GM19324 (cell line): Measurements from ENCODE around the gene ASNS.
"Not testable (repeated sequence)": the region's sequence is repeated elsewhere in the genome, so short reads cannot be mapped to it uniquely, and the experiment has no call there.

Experiments
- ATAC-seq: cut with Tn5 transposase; IDR thresholded peaks from one replicate; pipeline ENCODE4 v1.9.1; 2021; ENCODE audit warnings: mild to moderate bottlenecking, moderate library complexity; ENCODE audit not compliant: unreplicated experiment, low FRiP score

Gene ASNS, protein sequence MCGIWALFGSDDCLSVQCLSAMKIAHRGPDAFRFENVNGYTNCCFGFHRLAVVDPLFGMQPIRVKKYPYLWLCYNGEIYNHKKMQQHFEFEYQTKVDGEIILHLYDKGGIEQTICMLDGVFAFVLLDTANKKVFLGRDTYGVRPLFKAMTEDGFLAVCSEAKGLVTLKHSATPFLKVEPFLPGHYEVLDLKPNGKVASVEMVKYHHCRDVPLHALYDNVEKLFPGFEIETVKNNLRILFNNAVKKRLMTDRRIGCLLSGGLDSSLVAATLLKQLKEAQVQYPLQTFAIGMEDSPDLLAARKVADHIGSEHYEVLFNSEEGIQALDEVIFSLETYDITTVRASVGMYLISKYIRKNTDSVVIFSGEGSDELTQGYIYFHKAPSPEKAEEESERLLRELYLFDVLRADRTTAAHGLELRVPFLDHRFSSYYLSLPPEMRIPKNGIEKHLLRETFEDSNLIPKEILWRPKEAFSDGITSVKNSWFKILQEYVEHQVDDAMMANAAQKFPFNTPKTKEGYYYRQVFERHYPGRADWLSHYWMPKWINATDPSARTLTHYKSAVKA

DNA sequence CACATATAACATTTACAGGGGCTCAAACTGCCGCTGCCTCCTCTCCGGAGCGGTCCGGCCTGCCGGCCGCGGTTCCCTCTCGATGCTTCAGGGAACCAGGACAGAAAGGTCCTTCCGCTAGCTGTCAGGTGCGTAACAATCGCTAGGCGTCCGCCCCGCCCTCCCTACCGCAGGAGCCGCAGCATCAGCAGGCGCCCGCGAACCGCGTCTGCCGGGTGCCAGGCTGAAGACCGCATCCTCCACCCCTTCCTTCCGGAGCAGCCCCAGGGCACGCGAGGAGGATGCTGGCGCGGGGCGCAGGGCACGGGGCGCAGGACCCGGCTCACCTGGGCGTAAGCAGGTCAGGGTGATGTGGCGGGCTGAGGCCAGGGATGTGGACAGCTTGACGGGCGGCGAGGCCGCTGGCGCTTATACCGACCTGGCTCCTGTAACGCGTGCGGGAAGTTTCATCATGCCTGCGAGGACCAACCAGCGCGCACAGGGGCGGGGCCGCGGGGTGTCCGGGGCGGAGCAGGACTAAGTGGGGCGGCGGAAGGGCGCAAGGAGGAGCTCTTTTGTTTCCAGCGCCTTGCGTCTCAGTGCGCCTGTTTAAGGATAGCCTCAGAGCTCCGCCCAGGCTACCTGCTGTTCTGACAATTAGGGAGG is at the start of gene ASNS:
ASNS (minus strand) TSS at position 384 of the 645 bp plus-strand sequence. CDS start 3,252 bp downstream, outside the sequence.
- ATAC-seq: peak; percentile 100

DNA sequence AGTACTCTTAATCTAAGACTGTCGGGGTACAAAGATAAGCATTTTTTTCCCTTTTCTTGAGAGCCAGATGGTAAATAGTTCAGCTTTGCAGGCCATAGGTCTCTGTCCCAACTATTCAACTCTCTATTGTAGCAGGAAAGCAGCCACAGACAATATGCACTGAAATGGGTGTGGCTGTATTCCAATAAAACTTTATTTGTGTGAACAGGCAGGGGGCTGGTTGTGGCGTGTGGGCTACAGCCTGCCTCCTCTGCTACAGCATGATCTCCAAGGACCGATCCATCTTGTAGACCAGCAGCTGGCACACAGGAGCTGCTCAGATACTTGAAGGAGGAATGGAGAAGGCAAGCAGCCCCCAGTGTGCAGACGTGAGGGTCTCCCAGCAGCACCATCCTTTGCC is 49.0 kb upstream of the ASNS start:
- ATAC-seq: not testable (repeated sequence)

DNA sequence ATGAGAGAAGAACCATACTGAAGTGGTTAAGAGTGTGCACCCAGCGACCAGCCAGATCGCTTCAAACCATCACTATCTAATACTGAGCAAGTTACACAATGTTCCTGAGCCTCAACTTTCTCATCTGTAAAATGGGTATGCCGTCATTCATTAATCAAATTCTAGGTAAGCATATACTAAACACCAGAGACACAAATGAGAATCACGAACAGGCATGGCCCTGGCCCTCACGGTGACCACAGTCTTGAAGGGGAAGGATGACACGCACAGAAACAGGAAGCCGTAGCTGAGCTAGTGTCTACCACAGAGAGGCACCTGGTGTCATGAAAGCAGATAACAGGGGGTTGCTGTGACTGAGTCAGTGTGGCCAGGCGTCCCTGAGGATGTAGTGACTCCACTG is 43.1 kb upstream of the ASNS start:
- ATAC-seq: not testable (repeated sequence)

DNA sequence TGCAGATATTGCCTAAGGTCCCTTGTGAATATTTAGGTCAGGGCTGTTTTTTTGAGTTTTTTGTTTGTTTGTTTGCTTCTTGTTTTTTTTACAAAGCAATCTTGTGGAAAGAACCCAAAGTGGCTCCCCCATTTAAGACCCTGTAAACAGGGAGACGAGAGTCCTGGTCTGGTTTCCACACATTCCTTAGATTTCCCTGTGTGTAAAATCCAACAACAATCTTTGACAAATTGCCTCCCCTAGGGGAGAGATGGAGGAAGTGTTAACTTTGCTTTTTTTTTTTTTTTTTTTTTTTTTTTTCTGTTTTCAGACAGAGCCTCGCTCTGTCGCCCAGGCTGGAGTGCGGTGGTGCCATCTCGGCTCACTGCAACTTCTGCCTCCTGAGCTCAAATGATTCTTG is 40.1 kb upstream of the ASNS start:
- not testable (repeated sequence) for ATAC-seq

DNA sequence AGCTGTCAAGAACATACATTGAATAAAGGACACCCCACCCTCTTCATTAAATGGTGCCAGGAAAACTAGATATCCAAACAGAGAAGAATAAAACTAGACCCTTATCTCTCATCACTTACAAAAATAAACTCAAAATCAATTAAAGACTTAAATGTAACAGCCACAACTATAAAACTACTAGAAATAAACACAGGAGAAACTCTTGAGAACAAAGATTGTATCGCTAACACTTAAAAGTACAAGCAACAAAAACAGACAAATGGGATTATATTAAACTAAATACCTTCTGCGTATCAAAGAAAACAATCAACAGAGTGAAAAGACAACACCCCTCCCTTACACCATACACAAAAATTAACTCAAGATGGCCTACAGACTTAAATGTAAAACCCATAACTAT is 24.7 kb upstream of the ASNS start:
- ATAC-seq: not testable (repeated sequence)

DNA sequence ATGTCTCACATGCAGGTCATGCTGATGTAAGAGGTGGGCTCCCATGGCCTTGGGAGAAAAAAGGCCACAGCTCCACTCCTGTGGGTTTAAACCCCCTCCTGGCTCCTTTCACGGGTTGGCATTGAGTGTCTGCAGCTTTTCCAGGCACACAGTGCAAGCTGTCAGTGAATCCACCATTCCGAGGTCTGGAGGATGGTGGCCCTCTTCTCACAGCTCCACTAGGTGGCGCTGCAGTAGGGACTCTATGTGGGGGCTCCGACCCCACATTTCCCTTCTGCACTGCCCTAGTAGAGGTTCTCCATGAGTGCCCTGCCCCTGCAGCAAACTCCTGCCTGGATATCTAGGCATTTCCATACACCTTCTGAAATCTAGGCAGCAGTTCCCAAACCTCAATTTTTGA is 19.5 kb upstream of the ASNS start:
- ATAC-seq: not testable (repeated sequence)

DNA sequence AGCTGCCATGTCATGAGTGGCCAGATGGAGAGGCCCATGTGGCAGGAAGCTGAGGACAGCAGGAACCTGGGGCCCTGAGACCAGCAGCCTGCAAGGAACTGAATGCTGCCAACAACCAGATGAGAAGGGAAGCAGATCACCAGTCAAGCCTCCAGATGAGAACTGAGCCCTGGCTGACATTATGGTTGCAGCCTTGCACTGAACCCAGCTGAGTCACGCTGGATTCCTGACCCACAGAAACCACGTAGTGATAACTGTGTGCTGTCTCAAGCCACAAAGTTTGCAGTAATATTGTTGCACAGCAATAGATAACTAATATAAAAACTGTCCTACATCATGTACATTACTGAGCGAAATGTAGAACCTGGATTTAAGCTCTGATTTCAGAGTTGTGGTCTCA is 7.3 kb upstream of the ASNS start:
- not testable (repeated sequence) for ATAC-seq

DNA sequence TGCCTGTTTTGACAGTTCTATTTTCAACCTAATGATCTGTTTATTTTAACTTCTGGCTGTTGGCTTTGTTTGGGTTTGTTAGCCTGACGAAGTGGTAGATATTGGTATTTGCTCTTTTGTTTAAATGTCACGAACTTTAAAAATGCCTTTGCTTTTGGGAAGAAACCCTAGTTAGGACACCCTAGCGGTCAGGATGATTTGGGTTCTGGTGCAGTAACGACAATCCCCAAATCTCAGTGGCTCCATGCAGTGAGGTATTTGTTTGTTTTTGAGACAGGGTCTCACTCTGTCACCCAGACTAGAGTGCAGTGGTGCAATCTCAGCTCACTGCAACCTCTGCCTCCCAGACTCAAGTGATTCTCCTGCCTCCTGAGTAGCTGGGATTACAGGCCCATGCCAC is 2.7 kb upstream of the ASNS start:
- not testable (repeated sequence) for ATAC-seq

DNA sequence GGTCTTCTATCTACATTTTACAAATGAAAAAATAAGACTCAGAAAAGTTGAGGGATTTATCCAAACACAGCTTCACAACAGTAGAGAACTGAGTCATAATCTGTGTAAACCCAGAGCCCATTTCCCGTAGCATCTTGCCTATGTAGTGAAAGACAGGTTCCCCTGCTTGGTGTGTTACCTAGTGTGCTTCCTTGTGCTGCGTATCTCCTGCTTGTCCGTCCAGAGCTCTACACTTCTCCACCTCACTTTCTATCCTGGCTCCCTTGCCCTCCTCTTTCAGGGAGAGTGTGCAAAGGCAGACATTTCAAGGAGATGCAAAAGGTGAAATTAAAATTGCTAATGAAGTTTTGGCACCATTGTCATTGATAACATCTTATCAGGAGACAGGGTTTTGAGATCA is 1.4 kb upstream of the ASNS start:
- no peak for ATAC-seq

DNA sequence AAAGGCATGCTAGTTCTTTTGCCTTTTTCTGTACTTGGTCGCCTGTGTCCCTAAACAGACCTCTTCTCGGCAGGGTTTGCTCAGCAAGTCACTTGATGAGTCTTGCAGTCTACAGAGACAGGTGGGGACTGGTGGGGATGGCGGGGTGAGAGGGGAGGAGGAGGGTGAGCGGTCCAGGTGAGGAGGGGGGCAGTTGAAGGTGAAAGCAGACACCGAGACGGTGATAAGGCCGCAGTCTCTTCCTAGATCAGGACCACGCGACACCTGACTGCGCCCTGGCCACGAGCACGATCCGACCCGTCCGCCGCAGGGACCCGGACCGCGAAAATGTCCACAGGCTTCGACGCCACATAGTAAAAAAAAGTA is 566 bp downstream of the ASNS start:
- no peak for ATAC-seq

DNA sequence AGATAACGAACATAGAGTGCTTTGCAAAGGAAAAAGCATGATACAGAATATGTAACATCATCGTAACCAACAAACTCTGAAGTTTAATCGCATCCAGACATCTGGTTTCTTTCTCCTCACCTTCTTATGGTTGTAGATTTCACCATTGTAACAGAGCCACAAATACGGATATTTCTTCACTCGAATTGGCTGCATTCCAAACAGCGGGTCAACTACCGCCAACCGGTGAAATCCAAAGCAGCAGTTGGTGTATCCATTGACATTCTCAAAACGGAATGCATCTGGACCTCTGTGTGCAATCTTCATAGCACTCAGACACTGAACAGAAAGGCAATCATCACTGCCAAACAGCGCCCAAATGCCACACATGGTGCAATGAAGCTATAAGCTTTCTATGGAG is 3.4 kb downstream of the ASNS start:
- ATAC-seq: no peak

DNA sequence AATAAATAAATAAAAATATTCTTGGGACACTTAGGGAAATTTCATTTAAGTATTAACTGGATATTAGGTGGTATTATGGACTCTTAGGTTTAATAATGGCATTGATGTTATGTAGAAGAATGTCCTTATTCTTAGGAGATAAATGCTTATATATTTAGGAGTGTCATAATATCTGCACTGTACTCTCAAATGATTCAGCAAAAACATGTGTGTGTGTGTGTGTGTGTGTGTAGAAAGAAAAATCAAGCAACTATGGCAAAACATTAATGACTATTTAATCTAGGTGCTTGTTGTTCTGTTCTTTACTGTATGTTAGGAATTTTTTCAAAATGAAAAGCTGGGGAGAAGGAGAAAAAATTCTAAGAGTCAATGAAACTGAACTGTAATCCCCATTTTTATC is 3.9 kb downstream of the ASNS start:
- ATAC-seq: no peak

DNA sequence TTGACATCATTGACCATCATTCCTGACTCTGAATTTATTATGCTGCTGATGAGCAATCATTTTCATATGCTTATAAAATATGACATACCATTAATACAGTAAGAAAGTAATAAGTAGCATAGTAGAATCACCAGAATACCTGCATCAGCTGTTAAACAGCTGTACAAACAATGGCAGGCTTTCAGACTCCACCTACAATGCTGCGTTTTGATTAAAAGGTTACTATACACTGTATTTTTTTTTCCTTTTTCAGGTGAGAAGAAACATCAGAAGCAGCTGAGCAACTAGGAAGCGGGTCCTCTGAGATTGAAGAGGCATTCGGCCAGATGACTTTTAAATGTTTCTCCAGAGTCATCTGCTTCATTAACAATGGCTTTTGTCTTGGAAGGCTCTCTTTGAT is 7.1 kb downstream of the ASNS start:
- ATAC-seq: no peak

DNA sequence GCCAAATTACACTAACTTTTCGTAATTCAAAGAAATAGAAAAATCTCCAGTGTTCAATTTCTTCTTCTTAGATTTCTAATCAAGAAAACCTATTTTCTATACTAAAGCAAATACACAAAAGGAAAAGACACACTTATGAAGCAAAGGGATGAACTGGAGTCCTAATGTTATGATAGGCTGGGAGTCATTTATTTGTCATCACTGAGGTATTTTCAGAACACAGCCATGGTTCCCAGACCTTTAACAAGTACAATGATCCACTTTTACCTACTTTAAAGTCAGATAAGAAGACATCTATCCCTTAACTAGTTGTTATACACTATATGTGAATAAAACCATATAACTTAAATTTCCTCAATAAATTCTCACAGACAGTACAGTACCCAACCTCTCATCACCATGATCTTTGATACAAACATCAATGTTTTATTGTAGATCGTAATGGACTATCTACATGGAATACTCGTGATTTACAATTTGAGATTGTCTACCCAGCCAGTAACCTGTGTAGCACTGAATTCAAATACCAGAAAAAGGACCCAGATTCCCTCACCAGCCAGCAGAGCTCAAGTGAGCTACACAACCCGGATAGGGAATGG is 12.5 kb downstream of the ASNS start:
- no peak for ATAC-seq

DNA sequence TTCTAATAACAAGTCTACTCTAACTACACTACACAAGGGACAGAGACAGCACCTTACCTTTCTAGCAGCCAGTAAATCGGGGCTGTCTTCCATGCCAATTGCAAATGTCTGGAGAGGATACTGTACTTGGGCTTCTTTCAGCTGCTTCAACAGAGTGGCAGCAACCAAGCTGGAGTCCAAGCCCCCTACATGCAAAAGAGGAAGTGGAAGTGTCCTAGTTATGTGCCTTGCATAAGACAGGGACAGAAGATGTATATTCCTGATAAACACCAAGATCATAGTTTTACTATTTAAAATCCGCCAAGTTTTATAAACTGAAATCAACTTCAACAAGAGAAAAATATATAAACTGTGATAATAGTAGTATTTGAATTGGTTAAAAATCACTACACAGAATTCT is 14.0 kb downstream of the ASNS start:
- ATAC-seq: no peak

DNA sequence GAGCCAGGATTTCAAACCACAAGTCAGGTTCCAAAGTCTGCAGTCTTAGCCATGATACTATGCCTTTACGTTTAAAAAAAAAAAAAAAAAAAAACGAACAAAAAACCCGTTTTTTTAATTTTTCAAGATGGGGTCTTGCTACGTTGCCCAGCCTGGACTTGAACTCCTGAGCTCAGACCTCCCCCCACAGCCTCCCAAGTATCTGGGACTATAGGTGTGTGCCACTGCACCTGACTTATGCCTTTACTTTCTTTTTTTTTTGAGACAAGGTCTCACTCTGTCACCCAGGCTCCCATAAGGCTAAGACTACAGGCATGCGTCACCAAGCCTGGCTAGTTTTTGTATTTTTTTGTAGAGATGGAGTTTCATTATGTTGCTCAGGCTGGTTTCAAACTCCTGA is 14.7 kb downstream of the ASNS start:
- no peak for ATAC-seq

DNA sequence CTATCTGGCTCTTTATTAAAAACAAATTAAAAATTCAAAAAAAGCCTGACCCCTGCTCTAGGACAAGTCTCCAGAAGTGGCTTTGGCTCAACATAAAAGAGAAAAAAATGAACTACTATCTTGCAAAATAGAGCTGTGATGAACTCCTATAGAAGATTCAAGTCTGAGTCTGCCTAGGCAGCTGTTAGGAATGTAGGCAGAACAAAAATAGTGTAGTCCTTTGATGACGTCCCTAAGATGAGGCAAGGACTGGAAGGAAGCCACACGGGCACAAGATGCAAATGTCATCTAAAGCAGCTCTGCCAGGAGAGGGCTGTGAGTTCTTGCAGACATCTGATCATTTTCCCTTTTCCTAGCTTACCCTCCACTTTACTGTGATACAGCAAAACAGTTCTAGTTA is 20.5 kb downstream of the ASNS start:
- no peak for ATAC-seq

DNA sequence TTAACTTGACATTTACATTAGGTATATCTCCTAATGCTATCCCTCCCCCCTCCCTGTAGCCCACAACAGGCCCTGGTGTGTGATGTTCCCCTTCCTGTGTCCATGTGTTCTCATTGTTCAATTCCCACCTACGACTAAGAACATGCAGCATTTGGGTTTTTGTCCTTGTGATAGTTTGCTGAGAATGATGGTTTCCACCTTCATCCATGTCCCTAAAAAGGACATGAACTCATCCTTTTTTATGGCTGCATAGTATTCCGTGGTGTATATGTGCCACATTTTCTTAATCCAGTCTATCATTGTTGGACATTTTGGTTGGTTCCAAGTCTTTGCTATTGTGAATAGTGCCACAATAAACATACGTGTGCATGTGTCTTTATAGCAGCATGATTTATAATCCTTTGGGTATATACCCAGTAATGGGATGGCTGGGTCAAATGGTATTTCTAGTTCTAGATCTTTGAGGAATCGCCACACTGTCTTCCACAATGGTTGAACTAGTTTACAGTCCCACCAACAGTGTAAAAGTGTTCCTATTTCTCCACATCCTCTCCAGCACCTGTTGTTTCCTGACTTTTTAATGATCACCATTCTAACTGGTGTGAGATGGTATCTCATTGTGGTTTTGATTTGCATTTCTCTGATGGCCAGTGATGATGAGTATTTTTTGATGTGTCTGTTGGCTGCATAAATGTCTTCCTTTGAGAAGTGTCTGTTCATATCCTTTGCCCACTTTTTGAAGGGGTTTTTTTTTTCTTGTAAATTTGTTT is 21.8 kb downstream of the ASNS start:
- not testable (repeated sequence) for ATAC-seq

DNA sequence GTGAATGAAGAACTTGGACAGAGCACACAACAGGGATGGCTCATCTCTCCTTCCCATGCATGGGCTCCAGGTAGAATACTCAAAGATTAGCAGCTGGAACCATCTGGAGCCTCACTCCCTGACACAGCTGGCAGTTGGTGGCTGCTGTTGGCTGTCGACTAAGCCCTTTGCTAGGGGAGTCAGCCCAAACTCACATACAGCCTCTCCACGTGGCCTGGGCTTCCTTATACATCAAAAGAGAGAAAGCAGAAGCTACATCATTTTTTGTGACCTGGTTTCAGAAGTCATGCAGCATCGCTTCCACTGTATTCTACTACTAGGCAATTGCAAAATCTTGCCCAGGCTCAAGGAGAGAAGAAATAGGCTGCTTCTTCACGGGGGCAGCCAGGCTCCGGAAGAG is 24.4 kb downstream of the ASNS start:
- no peak for ATAC-seq

DNA sequence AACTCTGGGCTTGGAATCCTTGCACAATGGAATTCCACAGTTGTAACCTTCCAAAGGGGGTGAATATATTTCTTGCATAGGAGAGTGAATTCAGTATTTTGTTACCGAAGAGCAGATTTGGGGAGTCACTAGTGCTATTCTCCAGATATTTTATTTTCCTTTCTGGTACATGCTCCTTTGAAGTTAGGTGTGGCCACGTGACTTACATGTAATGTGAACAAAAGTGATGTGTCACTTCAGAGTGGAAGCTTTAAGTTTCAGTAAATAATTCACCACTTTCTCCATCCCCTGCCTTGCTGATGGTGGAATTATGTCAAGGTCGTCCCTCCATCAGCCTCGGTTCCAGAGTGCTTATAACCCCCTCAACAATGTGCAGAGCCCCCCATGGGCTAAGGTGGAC is 25.3 kb downstream of the ASNS start:
- ATAC-seq: no peak
